GM12864 (cell line): ENCODE results near the gene ZBTB25.

Experiments
- DNase-seq: peaks from one replicate; pipeline ENCODE4 v3.0.0-alpha.2; 2011; ENCODE audit warnings: low read depth
- H3K4me3 ChIP-seq: 2 replicates; pipeline ENCODE4 v1.5.1; 2011; ENCODE audit warnings: mild to moderate bottlenecking, low read depth, low read length, control low read depth
- CTCF ChIP-seq: IDR thresholded peaks from 2 replicates; pipeline ENCODE4 v1.5.1; 2011; ENCODE audit warnings: low read depth, mild to moderate bottlenecking, moderate library complexity, low read length, control low read depth, inconsistent platforms; ENCODE audit errors: missing control alignments

Gene ZBTB25

GRCh38 chr14:64442300-64442988 is 61.2 kb downstream of the ZBTB25 start:
- DNase-seq: no peak
- TF ChIP-seq CTCF: no peak
- no peak overlapping the region for H3K4me3 ChIP-seq

GRCh38 chr14:64440494-64440893 is 63.1 kb downstream of the ZBTB25 start:
- no peak for TF ChIP-seq CTCF
- no peak overlapping the region for H3K4me3 ChIP-seq
- DNase-seq: no peak

GRCh38 chr14:64439141-64439540 is 64.5 kb downstream of the ZBTB25 start:
- DNase-seq: no peak
- no peak overlapping the region for H3K4me3 ChIP-seq
- TF ChIP-seq CTCF: no peak

- H3K4me3 ChIP-seq: no peak overlapping the region
- no peak for DNase-seq
- no peak for TF ChIP-seq CTCF
These were observed 65.3 kb downstream of the ZBTB25 start for GRCh38 chr14:64438181-64438841.

GRCh38 chr14:64434528-64434927 is 69.1 kb downstream of the ZBTB25 start:
- H3K4me3 ChIP-seq: no peak overlapping the region
- DNase-seq: no peak

GRCh38 chr14:64423987-64424386 is 79.7 kb downstream of the ZBTB25 start:
- no peak for TF ChIP-seq CTCF
- no peak for DNase-seq
- no peak overlapping the region for H3K4me3 ChIP-seq

More at GRCh38 chr14:64434528-64434927, 69.1 kb downstream of the ZBTB25 start:
- TF ChIP-seq CTCF: no peak

GRCh38 chr14:64422756-64423155 is 80.9 kb downstream of the ZBTB25 start:
- no peak for DNase-seq
- TF ChIP-seq CTCF: no peak

More at GRCh38 chr14:64422756-64423155, 80.9 kb downstream of the ZBTB25 start:
- no peak overlapping the region; the same call in 1 of the 2 replicates for H3K4me3 ChIP-seq
